Natural killer cell treated with Interleukin-12 subunit alpha and Interleukin-12 subunit beta and Interleukin-15 and Interleukin-18, amount 100 ng/mL, for 72 hours (primary cell): ENCODE measurements around the gene CTNNAL1. TPM values are rescaled to one million over a fixed set of nuclear protein-coding genes. Genes with fewer than 3 reads are reported as not detected.

Experiments
- ATAC-seq, 2 donors: fragments of 150-1000 bp; cut with Tn5 transposase in 1 of 2; sonication (Bioruptor Pico), chemical (Tn5 transposase) in 1 of 2; 2 replicates each; pipeline ENCODE4 v1.10.0; 2021
- DNase-seq: peaks from one replicate; pipeline ENCODE4 v3.0.0; 2022; ENCODE audit warnings: low spot score
- H3K27ac Mint-ChIP-seq, 2 donors: 1 replicate in 1 of 2; 2 replicates in 1 of 2; pipeline ENCODE4 v1.8.0; 2022; ENCODE audit warnings: mixed read lengths in 2 of 2, mild to moderate bottlenecking in 1 of 2, moderate library complexity in 1 of 2
- H3K27me3 Mint-ChIP-seq, 2 donors: 1 replicate in 1 of 2; 2 replicates in 1 of 2; pipeline ENCODE4 v1.8.0; 2022; ENCODE audit warnings: mixed read lengths in 2 of 2
- H3K36me3 Mint-ChIP-seq: one replicate; pipeline ENCODE4 v1.8.0; 2022; ENCODE audit warnings: mixed read lengths
- H3K4me1 Mint-ChIP-seq, 2 donors: 1 replicate in 1 of 2; 2 replicates in 1 of 2; pipeline ENCODE4 v1.8.0; 2022; ENCODE audit warnings: low read depth in 2 of 2, mixed read lengths in 2 of 2, mild to moderate bottlenecking in 1 of 2
- H3K4me3 Mint-ChIP-seq: one replicate; pipeline ENCODE4 v1.8.0; 2022; ENCODE audit warnings: mixed read lengths
- H3K9me3 Mint-ChIP-seq: 2 replicates; pipeline ENCODE4 v1.8.0; 2022; ENCODE audit warnings: mixed read lengths
- total RNA-seq, 2 donors: library from RNA; stranded (reverse); gene quantifications; one replicate each; pipeline ENCODE4 v1.2.3, GENCODE V29; 2022

CTNNAL1 gene
- total RNA-seq, 2 donors from 2014 or later, result 14.6 to 17.3 TPM

DNA sequence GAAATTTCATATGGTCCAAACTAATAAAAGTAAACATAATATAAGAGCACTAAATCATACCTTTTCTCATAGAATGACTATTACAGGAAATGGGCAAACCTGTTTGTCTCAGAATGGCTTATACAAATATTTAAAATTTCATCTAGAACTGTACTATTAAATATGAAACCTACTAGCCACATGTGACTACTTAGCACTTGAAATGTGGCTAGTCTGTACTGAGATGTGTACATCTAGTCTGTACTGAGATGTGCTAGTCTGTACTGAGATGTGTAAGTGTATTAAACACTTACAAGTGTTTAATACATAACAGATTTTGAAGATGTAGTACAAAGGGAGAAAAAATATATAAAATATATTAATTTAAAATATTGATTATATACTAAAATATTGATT, 56.7 kb downstream of the CTNNAL1 start:
- H3K36me3 Mint-ChIP-seq, result no peaks in the 10 kb centered on the region
- H3K4me1 Mint-ChIP-seq, result no peaks in the 10 kb centered on the region
- H3K4me3 Mint-ChIP-seq, result no peak overlapping the region
- no peak for DNase-seq
- H3K27me3 Mint-ChIP-seq, result no peaks in the 10 kb centered on the region
- H3K27ac Mint-ChIP-seq, result no peak overlapping the region
- no peaks in the 10 kb centered on the region for H3K9me3 Mint-ChIP-seq
- ATAC-seq, result peak in 1 of 2 donors; percentile 62

DNA sequence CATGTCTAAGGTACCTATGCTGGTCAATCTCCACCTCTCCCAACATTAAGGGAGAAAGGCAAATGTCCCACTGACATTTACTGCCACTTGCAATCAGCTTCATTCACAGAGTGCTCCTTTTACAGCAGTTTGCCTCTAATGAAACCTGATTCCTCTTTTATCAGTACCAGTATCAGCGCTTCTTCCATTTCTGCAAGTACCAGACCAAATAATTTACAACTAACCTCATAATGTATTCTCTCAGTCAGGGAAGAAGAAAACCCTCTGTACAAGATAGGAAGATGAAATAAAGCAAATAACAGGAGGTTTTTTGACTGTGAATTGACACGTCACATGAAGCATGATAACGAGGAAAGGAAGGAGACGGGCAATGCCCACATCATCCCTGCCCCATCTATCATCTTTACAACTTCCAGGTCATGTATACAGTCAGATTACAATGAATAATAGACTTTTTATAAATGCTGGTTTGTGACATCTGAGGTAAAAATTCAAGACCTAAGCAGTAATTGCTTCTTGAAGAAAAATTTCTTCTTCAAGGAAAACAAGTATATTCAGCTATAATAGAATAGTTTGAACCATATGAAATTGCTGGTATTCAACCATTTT, 57.2 kb downstream of the CTNNAL1 start:
- H3K36me3 Mint-ChIP-seq, result no peaks in the 10 kb centered on the region
- H3K9me3 Mint-ChIP-seq, result no peaks in the 10 kb centered on the region
- no peak for ATAC-seq
- no peak overlapping the region for H3K27ac Mint-ChIP-seq
- H3K4me3 Mint-ChIP-seq, result no peak overlapping the region
- DNase-seq, result no peak
- no peaks in the 10 kb centered on the region for H3K4me1 Mint-ChIP-seq
- H3K27me3 Mint-ChIP-seq, result no peaks in the 10 kb centered on the region

DNA sequence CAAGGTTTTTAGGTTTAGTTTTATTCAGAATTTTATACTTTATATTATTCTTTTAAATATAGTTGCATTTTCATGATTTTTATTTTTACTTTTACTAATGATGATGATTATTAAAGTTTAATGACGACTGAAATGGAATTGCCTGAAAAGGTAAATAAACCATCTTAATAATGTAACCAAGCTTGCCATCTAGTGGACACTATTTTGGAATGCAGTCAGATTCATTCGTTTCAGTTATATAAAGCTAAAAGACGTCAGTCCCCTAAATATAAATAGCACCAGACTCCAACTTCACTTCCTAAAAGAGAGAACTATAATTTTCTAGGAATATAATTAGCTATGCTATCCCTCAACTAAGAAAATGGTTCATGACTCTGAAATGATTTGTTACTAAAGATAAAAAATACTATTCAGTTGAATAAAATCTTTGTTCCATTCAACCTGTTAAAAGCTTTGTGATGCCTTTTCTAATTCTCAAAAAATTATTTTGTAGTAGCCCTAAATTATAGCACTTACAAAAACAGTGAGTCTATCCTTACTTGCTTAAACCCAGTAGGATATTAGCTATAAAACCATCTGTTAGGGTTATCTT, 59.2 kb downstream of the CTNNAL1 start:
- Mint-ChIP-seq H3K9me3 (no peaks in the 10 kb centered on the region), H3K36me3 (no peaks in the 10 kb centered on the region), H3K4me1 (no peaks in the 10 kb centered on the region), H3K4me3 (no peak overlapping the region), H3K27me3 (no peaks in the 10 kb centered on the region), H3K27ac (no peak overlapping the region)
- no peak for DNase-seq
- no peak for ATAC-seq

DNA sequence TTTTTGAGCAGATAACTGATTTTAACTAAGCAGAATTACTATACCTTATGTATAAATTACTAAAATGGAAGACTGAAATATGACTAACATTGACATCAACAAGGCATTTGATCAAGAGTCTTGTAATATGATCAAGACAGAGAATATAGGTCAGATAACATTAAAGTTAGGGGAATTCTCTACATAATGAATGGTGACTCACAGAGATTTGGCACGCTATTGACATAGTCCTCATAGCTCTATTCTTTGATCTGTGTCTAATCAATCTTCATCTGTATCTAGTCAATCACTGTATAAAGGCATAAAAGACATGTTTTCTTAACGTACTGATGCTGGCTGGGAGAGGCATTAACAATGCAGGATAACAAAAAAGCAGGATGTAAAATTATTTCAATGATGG, 61.7 kb downstream of the CTNNAL1 start:
- Mint-ChIP-seq H3K36me3 (no peaks in the 10 kb centered on the region), H3K9me3 (no peaks in the 10 kb centered on the region), H3K27me3 (no peaks in the 10 kb centered on the region), H3K4me1 (no peaks in the 10 kb centered on the region), H3K4me3 (no peak overlapping the region), H3K27ac (no peak overlapping the region)
- DNase-seq (no peak), ATAC-seq (no peak)

DNA sequence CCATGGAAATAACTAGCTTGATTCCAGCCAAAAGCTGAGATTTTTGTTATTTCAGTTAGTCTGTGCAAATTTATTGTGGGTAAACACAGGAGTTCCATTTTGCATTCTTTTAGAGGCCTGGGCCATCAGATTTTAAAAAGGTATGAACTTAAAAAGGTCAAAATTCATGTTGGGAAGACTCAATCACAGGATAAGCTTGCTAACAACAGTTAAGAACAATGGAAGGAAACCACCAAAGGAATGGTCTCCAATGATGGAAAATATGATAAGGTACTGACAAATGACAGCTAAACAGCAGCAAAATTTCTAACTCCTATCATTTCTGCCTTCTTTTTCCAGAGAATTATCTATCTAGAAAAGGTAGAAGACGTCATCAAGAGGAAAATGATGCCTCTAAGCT, 63.1 kb downstream of the CTNNAL1 start:
- Mint-ChIP-seq H3K4me3 (no peak overlapping the region), H3K27me3 (no peaks in the 10 kb centered on the region), H3K4me1 (no peaks in the 10 kb centered on the region), H3K27ac (no peak overlapping the region), H3K36me3 (no peaks in the 10 kb centered on the region), H3K9me3 (no peaks in the 10 kb centered on the region)
- DNase-seq, result no peak
- no peak for ATAC-seq

GRCh38 chr9:108939975-108940374, 73.3 kb downstream of the CTNNAL1 start:
- Mint-ChIP-seq H3K27ac (no peak overlapping the region), H3K36me3 (no peaks in the 10 kb centered on the region), H3K4me1 (peaks cover 0 to 2% of the 10 kb centered on the region in 2 donors), H3K4me3 (no peak overlapping the region), H3K27me3 (no peaks in the 10 kb centered on the region), H3K9me3 (no peaks in the 10 kb centered on the region)
- ATAC-seq (no peak), DNase-seq (no peak)

DNA sequence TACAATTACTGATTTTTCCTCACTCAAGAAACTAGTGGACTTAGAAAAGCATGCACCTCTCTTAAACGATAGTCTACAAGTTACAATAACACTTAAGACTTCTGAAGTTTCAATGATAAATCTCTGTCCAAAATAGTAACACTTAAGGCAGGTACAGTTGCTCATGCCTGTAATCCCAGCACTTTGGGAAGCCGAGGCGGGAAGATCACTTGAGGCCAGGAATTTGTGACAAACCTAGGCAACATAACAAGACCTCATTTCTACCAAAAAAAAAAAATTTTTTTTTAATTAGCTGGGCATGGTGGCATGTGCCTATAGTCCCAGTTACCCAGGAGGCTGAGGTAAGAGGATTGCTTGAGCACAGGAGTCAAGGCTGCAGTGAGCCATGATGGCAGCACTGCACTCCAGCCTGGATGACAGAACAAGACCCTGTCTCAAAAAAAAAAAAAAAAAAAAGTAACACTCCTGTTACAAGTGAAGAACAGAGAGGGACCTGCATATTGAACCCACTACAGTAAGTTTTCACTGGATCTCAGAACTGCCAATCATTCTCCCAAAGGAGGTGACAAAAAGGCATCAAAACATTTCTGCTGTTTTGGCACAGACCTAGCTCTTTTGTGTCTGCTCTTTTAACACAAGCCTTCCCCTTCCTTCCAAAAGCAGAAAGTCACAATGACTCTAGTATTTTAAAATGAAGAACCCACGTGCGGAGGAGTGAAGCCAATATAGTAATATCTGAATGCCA, 75.6 kb downstream of the CTNNAL1 start:
- Mint-ChIP-seq H3K36me3 (no peaks in the 10 kb centered on the region), H3K27ac (no peak overlapping the region), H3K4me3 (no peak overlapping the region), H3K9me3 (no peaks in the 10 kb centered on the region), H3K27me3 (no peaks in the 10 kb centered on the region), H3K4me1 (peaks cover 16 to 19% of the 10 kb centered on the region in 2 donors)
- ATAC-seq (no peak), DNase-seq (no peak)

DNA sequence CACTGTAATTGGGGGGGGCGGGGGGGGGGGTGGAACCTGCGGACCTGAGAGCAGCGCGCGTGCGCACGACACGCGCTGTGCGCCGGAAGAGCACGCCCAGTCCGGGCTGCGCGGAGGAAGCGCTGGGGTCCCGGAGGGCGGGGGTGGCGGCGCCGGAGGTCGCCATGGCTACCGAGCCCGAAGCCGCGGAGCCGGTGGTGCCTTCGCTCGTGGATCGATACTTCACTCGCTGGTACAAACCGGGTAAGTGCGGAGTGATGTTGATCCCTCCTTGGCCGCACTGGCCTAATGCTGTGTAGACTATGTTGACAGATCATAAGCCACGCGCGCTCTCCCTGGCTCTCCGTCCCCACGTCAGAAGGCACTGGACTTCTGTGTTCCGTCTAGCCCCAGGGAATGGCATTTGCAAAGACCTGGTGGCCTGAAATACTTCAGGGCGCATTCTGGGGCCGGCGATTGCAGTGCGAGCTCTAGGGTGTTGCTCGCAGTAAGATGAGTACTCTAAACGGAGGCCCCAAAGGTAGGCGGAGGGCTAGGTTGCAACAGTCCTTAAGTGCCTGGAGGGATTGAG, 78.9 kb downstream of the CTNNAL1 start, which contains the start of gene ABITRAM:
Gene ABITRAM (plus strand): TSS at position 78 of the 571 bp plus-strand sequence. CDS start 87 bp downstream, at position 165.
- Mint-ChIP-seq H3K27me3 (no peaks in the 10 kb centered on the region), H3K9me3 (no peaks in the 10 kb centered on the region), H3K4me3 (peak within 1 kb of the TSS; percentile 88), H3K4me1 (peaks cover 18 to 30% of the 10 kb centered on the region in 2 donors), H3K36me3 (no peaks in the 10 kb centered on the region), H3K27ac (peak within 1 kb of the TSS; percentile 87 to 97)
- DNase-seq, result peak; percentile 86
- peak; percentile 92 to 94 for ATAC-seq

DNA sequence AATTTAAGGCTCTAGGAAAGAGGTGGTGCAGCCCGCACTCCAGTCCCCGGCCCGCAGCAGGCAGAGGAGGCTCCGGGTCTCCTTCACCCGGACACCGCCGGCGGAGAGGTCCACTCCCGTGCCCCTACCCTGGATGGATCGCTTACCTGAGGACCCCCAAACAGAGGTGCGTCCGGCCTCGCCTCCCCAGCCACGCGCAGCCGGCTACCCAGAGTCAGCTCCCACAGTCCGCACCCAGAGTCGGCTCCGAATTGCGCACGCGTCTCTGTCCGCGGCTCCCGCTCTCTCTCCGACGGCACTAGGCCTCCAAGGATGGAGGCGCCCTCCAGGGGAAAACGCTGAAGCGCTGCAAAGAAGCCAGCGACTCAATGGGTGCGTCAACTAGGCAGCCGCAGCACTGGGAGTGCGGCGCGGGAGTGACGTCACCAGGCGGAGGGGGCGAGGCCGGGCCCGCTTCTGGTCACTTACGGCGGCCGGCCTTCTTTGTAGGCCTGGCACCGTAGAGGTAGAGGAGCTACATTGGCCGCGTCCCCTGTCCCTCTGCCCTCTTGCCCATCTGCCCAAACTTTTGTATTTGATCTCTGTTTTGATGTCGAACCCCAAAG, 79.5 kb downstream of the CTNNAL1 start, which contains the start of gene ELP1:
Gene ELP1 (minus strand): TSS at position 407 of the 605 bp plus-strand sequence. CDS start 2,978 bp downstream, outside the sequence.
- no peaks in the 10 kb centered on the region for H3K27me3 Mint-ChIP-seq
- H3K4me3 Mint-ChIP-seq, result peak within 1 kb of the TSS; percentile 88
- H3K4me1 Mint-ChIP-seq, result peaks cover 18 to 30% of the 10 kb centered on the region in 2 donors
- ATAC-seq, result peak; percentile 93 to 94
- DNase-seq, result peak; percentile 95
- no peaks in the 10 kb centered on the region for H3K36me3 Mint-ChIP-seq
- no peaks in the 10 kb centered on the region for H3K9me3 Mint-ChIP-seq
- H3K27ac Mint-ChIP-seq, result peak within 1 kb of the TSS; percentile 87 to 97

- no peak for ATAC-seq
- Mint-ChIP-seq H3K27ac (peak overlapping the region; percentile 87 to 97), H3K4me1 (peaks cover 20 to 30% of the 10 kb centered on the region in 2 donors), H3K36me3 (peaks cover 3% of the 10 kb centered on the region), H3K4me3 (peak overlapping the region; percentile 88), H3K27me3 (no peaks in the 10 kb centered on the region), H3K9me3 (no peaks in the 10 kb centered on the region)
- no peak for DNase-seq
These were observed 80.0 kb downstream of the CTNNAL1 start for GRCh38 chr9:108933231-108933717.

DNA sequence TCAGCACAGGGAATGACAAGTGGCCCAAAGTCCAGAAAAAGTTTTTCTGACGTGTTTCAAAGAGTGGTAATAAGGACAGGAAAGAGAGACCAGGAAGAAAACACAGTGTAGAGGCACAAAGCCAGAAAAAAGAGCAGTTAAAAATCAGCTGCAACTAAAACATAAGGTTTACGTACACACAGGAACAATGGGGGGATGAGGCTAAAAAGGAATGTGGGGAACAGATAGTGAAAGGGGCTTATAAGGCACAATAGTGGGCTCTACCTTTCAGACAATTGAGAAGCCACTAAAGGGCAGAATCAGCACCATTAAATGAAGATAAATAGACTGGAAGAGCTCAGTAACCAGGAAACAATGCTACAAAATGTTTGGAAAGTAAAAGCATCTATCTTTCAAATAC, 84.9 kb downstream of the CTNNAL1 start:
- H3K27ac Mint-ChIP-seq, result no peak overlapping the region
- DNase-seq, result no peak
- peaks cover 14 to 17% of the 10 kb centered on the region in 2 donors for H3K4me1 Mint-ChIP-seq
- H3K9me3 Mint-ChIP-seq, result no peaks in the 10 kb centered on the region
- H3K4me3 Mint-ChIP-seq, result no peak overlapping the region
- H3K27me3 Mint-ChIP-seq, result no peaks in the 10 kb centered on the region
- peaks cover 34% of the 10 kb centered on the region for H3K36me3 Mint-ChIP-seq
- ATAC-seq, result no peak

DNA sequence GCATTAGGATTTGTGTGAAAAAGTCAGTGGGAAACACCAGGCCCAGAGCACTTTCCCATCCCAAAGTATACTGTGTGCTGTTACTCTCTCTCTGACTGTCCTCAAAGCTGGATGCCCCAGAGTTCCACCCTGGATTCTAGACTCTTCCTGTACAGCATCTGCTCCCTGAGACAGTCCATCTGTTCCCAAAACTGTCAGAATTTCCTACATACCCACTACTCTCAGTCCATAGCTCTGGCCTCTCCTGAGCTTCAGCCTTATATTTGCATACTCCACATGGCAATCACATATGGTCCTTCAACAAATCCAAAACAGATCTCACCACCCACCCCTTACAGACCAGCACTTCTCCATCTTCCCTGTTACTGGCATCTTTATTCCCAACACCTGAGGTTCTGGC, 88.8 kb downstream of the CTNNAL1 start:
- Mint-ChIP-seq H3K9me3 (no peaks in the 10 kb centered on the region), H3K36me3 (peaks cover 34% of the 10 kb centered on the region), H3K4me1 (peaks cover 0 to 6% of the 10 kb centered on the region in 2 donors), H3K27me3 (no peaks in the 10 kb centered on the region), H3K27ac (no peak overlapping the region), H3K4me3 (no peak overlapping the region)
- ATAC-seq (no peak), DNase-seq (no peak)

- Mint-ChIP-seq H3K4me3 (no peak overlapping the region), H3K4me1 (no peaks in the 10 kb centered on the region), H3K27ac (no peak overlapping the region), H3K36me3 (peaks cover 28% of the 10 kb centered on the region), H3K27me3 (no peaks in the 10 kb centered on the region), H3K9me3 (no peaks in the 10 kb centered on the region)
- DNase-seq (no peak), ATAC-seq (no peak)
These were observed 92.1 kb downstream of the CTNNAL1 start for GRCh38 chr9:108921200-108921599.
